LNCAP (cell line): ENCODE data around the gene TAOK3.

Experiments
- TF ChIP-seq, protein P1 (sequence below): fragments of 450-650 bp; IDR thresholded peaks from 2 replicates; pipeline ENCODE4 v1.5.1; 2017; ENCODE audit warnings: mild to moderate bottlenecking

TAOK3 gene

DNA sequence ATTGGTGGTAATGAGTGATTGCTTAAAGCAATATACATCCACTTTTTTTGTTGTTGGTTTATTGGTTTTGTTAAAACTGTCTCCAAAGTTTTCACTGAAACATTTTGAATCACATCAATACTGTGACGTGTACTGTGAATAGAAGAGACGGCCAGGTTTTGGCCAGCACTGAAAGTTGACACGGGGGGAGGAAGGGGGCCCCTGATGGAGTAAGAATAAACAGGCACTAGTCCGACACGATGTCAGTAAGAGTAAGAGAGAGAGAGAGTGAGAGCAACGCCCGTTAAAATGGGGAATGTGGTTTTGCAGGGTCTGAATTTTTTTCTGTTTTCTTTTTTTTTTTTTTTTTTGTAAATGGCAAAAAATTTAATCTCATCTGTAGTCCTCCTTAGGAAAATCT lies 222.1 kb downstream of the TAOK3 start:
- TF ChIP-seq, protein P1, sequence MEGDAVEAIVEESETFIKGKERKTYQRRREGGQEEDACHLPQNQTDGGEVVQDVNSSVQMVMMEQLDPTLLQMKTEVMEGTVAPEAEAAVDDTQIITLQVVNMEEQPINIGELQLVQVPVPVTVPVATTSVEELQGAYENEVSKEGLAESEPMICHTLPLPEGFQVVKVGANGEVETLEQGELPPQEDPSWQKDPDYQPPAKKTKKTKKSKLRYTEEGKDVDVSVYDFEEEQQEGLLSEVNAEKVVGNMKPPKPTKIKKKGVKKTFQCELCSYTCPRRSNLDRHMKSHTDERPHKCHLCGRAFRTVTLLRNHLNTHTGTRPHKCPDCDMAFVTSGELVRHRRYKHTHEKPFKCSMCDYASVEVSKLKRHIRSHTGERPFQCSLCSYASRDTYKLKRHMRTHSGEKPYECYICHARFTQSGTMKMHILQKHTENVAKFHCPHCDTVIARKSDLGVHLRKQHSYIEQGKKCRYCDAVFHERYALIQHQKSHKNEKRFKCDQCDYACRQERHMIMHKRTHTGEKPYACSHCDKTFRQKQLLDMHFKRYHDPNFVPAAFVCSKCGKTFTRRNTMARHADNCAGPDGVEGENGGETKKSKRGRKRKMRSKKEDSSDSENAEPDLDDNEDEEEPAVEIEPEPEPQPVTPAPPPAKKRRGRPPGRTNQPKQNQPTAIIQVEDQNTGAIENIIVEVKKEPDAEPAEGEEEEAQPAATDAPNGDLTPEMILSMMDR: no peak

DNA sequence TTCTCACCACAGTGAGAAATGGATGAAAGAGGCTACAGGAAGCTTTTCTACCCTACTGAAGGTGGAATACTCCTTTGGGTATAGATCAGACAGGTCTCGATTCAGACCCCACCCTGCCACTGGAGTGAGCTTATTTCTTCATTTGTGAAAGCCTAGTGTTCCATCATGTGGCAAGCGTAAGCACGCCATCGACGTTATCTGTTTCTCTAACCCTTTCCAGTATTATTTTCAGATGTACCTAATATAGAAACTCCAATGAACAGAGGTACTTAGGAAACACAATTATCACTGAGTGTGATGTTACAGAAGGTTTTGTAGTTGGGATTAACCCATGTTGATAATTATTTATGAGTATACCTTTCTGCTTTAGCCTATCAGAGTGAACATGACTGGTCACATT lies 224.4 kb downstream of the TAOK3 start:
- TF ChIP-seq, protein P1: no peak

GRCh38 chr12:118145798-118146156 lies 226.9 kb downstream of the TAOK3 start:
- TF ChIP-seq, protein P1: no peak

GRCh38 chr12:118145113-118145797 lies 227.5 kb downstream of the TAOK3 start:
- TF ChIP-seq, protein P1: no peak

- TF ChIP-seq, protein P1: no peak
Measured at GRCh38 chr12:118144499-118144898, 228.2 kb downstream of the TAOK3 start.

GRCh38 chr12:118140825-118141224 lies 231.9 kb downstream of the TAOK3 start:
- TF ChIP-seq, protein P1: no peak

DNA sequence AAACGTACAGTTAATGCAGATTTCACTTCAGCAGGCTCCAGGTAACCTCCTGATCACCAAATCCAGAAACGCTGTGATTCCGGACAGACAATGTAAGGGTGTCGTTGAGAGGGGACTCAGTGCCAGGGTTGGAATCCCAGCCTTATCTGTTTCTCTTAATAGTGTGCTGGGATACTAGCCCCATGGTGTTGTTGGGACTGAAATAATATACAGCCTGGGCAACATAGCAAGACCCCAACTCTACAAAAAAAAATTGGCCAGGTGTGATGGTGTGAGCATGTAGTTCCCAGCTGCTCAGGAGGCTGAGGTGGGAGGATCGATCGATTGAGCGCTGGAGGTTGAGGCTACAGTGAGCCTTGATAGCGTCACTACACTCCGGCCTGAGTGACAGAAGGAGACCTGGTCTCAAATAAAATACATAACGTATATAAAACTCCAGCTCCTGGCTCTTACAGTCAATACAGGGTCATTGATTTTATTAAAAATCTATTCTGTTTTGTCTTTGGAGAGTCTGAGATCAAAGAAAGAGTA lies 235.5 kb downstream of the TAOK3 start:
- TF ChIP-seq, protein P1: no peak
